ENCODE measurements around the gene VAT1L.

VAT1L gene

GRCh38 chr16:77834635-77835540 is 46.5 kb downstream of the VAT1L start:
- DNase-seq (ENCODE audit: low read depth), result no peak

- DNase-seq (ENCODE audit: low read depth), result no peak
These were observed 48.4 kb downstream of the VAT1L start for GRCh38 chr16:77836801-77837200.

- DNase-seq (ENCODE audit: low read depth), result no peak
These were observed 50.4 kb downstream of the VAT1L start for GRCh38 chr16:77838597-77839255.

- DNase-seq (ENCODE audit: low read depth), result no peak
These were observed 51.7 kb downstream of the VAT1L start for GRCh38 chr16:77840093-77840492.

GRCh38 chr16:77840673-77841501 is 52.5 kb downstream of the VAT1L start:
- DNase-seq (ENCODE audit: low read depth), result no peak

GRCh38 chr16:77841502-77841763 is 53.1 kb downstream of the VAT1L start:
- no peak for DNase-seq (ENCODE audit: low read depth)

- DNase-seq (ENCODE audit: low read depth), result no peak
These were observed 54.1 kb downstream of the VAT1L start for GRCh38 chr16:77842468-77842867.

- no peak for DNase-seq (ENCODE audit: low read depth)
These were observed 55.0 kb downstream of the VAT1L start for GRCh38 chr16:77843405-77843804.

- DNase-seq (ENCODE audit: low read depth), result no peak
These were observed 56.4 kb downstream of the VAT1L start for GRCh38 chr16:77844801-77845200.

GRCh38 chr16:77849646-77850258 is 61.4 kb downstream of the VAT1L start:
- DNase-seq (ENCODE audit: low read depth), result no peak

GRCh38 chr16:77850636-77851333 is 62.4 kb downstream of the VAT1L start:
- DNase-seq (ENCODE audit: low read depth), result no peak

GRCh38 chr16:77853161-77853560 is 64.8 kb downstream of the VAT1L start:
- no peak for DNase-seq (ENCODE audit: low read depth)

GRCh38 chr16:77856438-77857160 is 68.2 kb downstream of the VAT1L start:
- DNase-seq (ENCODE audit: low read depth), result no peak

GRCh38 chr16:77858060-77858459 is 69.7 kb downstream of the VAT1L start:
- no peak for DNase-seq (ENCODE audit: low read depth)

- no peak for DNase-seq (ENCODE audit: low read depth)
These were observed 71.3 kb downstream of the VAT1L start for GRCh38 chr16:77859493-77860232.

GRCh38 chr16:77860953-77861352 is 72.6 kb downstream of the VAT1L start:
- no peak for DNase-seq (ENCODE audit: low read depth)

GRCh38 chr16:77863250-77863649 is 74.9 kb downstream of the VAT1L start:
- no peak for DNase-seq (ENCODE audit: low read depth)

- no peak for DNase-seq (ENCODE audit: low read depth)
These were observed 78.4 kb downstream of the VAT1L start for GRCh38 chr16:77866752-77867151.

GRCh38 chr16:77868052-77868451 is 79.7 kb downstream of the VAT1L start:
- DNase-seq (ENCODE audit: low read depth), result no peak

- DNase-seq (ENCODE audit: low read depth), result no peak
These were observed 80.1 kb downstream of the VAT1L start for GRCh38 chr16:77868478-77868877.
